Measurements from ENCODE around the gene GIPC2.

DNA sequence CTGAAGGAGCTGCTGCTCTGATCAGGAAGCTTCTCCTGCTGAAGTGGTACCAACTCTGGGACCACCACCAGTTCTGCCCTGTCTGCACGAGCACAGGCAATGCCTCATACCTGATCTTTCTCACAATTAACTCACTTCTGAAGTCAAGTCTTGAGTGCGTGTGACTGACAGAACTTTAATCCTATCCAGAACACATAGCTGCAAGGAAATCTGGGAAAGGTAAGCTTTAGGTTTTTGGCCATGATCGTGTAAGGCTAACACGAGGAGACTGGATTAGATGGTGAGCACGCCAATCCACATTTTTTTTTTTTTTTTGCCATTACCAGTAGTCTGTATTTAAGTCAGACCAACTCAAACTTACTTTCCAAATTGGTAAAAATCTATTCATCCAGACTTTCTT lies 101.3 kb downstream of the GIPC2 start:
- TF ChIP-seq, protein P1, sequence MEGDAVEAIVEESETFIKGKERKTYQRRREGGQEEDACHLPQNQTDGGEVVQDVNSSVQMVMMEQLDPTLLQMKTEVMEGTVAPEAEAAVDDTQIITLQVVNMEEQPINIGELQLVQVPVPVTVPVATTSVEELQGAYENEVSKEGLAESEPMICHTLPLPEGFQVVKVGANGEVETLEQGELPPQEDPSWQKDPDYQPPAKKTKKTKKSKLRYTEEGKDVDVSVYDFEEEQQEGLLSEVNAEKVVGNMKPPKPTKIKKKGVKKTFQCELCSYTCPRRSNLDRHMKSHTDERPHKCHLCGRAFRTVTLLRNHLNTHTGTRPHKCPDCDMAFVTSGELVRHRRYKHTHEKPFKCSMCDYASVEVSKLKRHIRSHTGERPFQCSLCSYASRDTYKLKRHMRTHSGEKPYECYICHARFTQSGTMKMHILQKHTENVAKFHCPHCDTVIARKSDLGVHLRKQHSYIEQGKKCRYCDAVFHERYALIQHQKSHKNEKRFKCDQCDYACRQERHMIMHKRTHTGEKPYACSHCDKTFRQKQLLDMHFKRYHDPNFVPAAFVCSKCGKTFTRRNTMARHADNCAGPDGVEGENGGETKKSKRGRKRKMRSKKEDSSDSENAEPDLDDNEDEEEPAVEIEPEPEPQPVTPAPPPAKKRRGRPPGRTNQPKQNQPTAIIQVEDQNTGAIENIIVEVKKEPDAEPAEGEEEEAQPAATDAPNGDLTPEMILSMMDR (IDR thresholded peaks at IDR 0.05): no peak
- TF ChIP-seq POLR2A (IDR thresholded peaks at IDR 0.05): no peak

All from lower leg skin (tissue), 3 donors.